ENCODE measurements around the gene ZNF337. TPM values are rescaled to one million over a fixed set of nuclear protein-coding genes. Genes with fewer than 3 reads are reported as not detected.

Gene ZNF337
- 12.1 and 13.0 TPM in 2 replicates for total RNA-seq

DNA sequence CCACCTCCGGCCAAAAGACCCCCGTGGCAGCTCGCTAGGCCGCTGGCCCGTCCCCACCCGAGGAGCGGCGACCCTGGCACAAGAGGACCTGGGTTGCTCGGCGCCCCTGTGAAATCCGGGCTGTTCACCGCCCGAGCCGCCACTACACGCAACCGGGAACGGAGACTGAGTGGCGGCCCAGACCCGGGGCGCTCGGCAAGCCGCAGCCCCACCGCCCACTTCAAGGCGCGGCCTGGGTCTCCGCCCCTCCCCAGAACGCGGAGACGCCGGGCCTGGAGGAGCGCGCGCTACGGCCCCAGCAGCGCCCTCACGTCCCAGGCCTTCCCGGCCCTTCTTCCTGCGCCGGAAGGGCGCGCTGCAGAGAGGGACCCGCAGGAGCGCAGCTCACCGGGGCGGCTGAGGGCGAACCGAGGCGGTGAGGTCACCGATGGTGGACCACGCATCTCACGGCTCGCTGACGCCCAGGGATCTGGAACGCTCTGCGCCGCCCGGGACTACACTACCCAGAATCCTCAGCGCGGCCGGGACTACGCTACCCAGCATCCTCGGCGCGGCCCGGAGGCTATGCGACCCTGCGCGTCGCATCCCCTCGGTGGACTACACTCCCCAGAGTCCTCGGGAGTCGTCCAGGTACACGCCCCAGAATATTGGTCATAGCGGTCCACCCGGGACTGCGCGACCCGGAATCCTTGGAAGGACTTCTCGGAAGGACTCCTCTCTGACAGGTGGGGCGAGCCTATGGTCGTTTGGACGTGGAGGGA, at the start of gene ZNF337:
TSS of gene ZNF337 (minus strand) at position 483 of the 761 bp plus-strand sequence. CDS start 10,436 bp downstream, outside the sequence.

Small RNAs within 50 kb of the gene (small RNA-seq; reads per million reads assigned to genes)
- gene RN7SL594P: not detected

Other genes starting within 250 kb of the ZNF337 start
- 10.5 and 15.7 TPM in 2 replicates for gene NINL, start 111.3 kb downstream of the ZNF337 start, total RNA-seq
- 7.8 and 8.1 TPM in 2 replicates for gene NANP, start 72.8 kb downstream of the ZNF337 start, total RNA-seq